Parathyroid adenoma (tissue), 2 donors: ENCODE results near the gene COL23A1.
A peak's percentile ranks its signal among the peaks of the same experiment; 100 is the strongest.

Experiments
- H2AFZ ChIP-seq: fragments of 300-600 bp; sonication (generic); one replicate; pipeline ENCODE4 v1.7.0; 2017; ENCODE audit warnings: antibody characterized with exemption, mild to moderate bottlenecking
- H3K27ac ChIP-seq: fragments of 300-600 bp; sonication (generic); one replicate; pipeline ENCODE4 v1.7.0; 2017
- H3K27me3 ChIP-seq: fragments of 300-600 bp; sonication (generic); one replicate; pipeline ENCODE4 v1.7.0; 2017; ENCODE audit warnings: low read length; ENCODE audit not compliant: control insufficient read depth, insufficient read depth
- H3K36me3 ChIP-seq: fragments of 300-600 bp; sonication (generic); one replicate; pipeline ENCODE4 v1.7.0; 2017; ENCODE audit warnings: low read length; ENCODE audit not compliant: control insufficient read depth, insufficient read depth
- H3K4me1 ChIP-seq: fragments of 300-600 bp; sonication (generic); one replicate; pipeline ENCODE4 v1.7.0; 2017; ENCODE audit warnings: control low read depth
- H3K4me2 ChIP-seq: fragments of 300-600 bp; sonication (generic); one replicate; pipeline ENCODE4 v1.7.0; 2017; ENCODE audit warnings: low read length
- H3K4me3 ChIP-seq: fragments of 300-600 bp; sonication (generic); one replicate; pipeline ENCODE4 v1.7.0; 2017; ENCODE audit warnings: low read depth, low read length
- H3K79me2 ChIP-seq: fragments of 300-600 bp; sonication (generic); one replicate; pipeline ENCODE4 v1.7.0; 2017; ENCODE audit warnings: control low read depth
- H3K9ac ChIP-seq: fragments of 300-600 bp; sonication (generic); one replicate; pipeline ENCODE4 v1.7.0; 2017; ENCODE audit warnings: mild to moderate bottlenecking
- H3K9me3 ChIP-seq: fragments of 300-600 bp; sonication (generic); one replicate; pipeline ENCODE4 v1.7.0; 2017; ENCODE audit warnings: low read length; ENCODE audit not compliant: control insufficient read depth
- CTCF ChIP-seq: fragments of 300-600 bp; sonication (generic); IDR thresholded peaks from one replicate; pipeline ENCODE4 v1.7.0; 2017; ENCODE audit warnings: antibody characterized with exemption, mild to moderate bottlenecking
- donor health status: primary hyperparathyroidism.

Gene COL23A1

DNA sequence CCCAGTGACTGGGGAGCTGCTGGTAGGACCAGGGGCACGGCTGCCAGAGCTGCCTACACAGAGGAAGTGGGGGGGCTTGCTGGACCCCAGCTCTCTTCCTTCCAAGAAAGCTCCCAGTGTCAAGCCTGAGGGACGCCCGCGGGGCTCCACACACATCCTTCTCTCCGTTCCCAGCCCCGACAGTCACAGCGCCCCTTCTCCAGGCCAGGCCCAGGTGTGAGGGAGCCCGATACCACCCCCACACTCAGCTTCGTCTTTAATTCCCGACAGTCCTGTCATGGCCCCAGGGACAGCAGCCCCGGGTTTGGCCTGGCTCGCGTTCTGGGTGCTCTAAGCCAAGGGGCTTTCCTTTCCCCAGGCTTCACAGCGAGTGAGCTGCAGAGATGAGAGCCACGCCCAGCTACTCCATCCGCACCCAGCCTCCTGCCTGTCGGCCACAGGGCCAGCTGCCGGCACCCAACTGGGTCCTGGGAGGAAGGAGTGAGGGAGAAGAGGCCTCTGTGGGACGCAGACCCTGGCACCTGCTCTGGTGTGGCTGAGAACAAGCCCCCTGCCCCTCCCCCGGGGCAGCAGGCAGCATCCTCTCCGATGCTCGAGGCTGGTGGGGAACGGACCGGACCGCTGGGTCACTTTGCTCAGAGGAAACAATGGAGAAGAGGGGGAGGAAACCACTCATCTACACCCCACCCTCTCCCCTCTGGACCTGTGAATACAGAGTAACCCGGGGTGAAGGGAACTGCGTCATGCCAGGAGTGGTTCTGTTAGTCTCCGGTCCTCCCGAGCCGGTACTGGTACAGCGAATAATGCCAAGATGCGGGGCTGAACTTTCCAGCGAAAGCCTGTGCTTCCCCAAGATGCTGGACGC, 303.7 kb downstream of the COL23A1 start:
- H3K4me3 ChIP-seq = no peak overlapping the region
- no peak overlapping the region for H2AFZ ChIP-seq
- H3K27ac ChIP-seq = no peak overlapping the region
- no peak overlapping the region for H3K9ac ChIP-seq
- H3K4me2 ChIP-seq = no peak overlapping the region
- H3K4me1 ChIP-seq = no peaks in the 10 kb centered on the region
- no peaks in the 10 kb centered on the region for H3K27me3 ChIP-seq
- no peaks in the 10 kb centered on the region for H3K79me2 ChIP-seq
- H3K36me3 ChIP-seq = no peaks in the 10 kb centered on the region
- TF ChIP-seq CTCF = no peak
- no peaks in the 10 kb centered on the region for H3K9me3 ChIP-seq

- no peaks in the 10 kb centered on the region for H3K36me3 ChIP-seq
- H3K9me3 ChIP-seq = no peaks in the 10 kb centered on the region
- H3K4me2 ChIP-seq = no peak overlapping the region
- no peaks in the 10 kb centered on the region for H3K79me2 ChIP-seq
- no peak overlapping the region for H2AFZ ChIP-seq
- H3K27ac ChIP-seq = no peak overlapping the region
- no peaks in the 10 kb centered on the region for H3K27me3 ChIP-seq
- no peak overlapping the region for H3K9ac ChIP-seq
- H3K4me1 ChIP-seq = no peaks in the 10 kb centered on the region
- H3K4me3 ChIP-seq = no peak overlapping the region
- no peak for TF ChIP-seq CTCF
These were observed 304.6 kb downstream of the COL23A1 start for GRCh38 chr5:178285399-178286225.

- H3K27ac ChIP-seq = no peak overlapping the region
- no peaks in the 10 kb centered on the region for H3K79me2 ChIP-seq
- H3K4me2 ChIP-seq = no peak overlapping the region
- no peak overlapping the region for H3K9ac ChIP-seq
- no peaks in the 10 kb centered on the region for H3K9me3 ChIP-seq
- no peaks in the 10 kb centered on the region for H3K27me3 ChIP-seq
- H3K4me3 ChIP-seq = no peak overlapping the region
- TF ChIP-seq CTCF = no peak
- H2AFZ ChIP-seq = no peak overlapping the region
- no peaks in the 10 kb centered on the region for H3K36me3 ChIP-seq
- no peaks in the 10 kb centered on the region for H3K4me1 ChIP-seq
These were observed 305.2 kb downstream of the COL23A1 start for GRCh38 chr5:178284996-178285395.

GRCh38 chr5:178284093-178284675, 306.0 kb downstream of the COL23A1 start:
- Histone ChIP-seq H3K27ac (no peak overlapping the region), H3K4me2 (no peak overlapping the region), H3K9me3 (no peaks in the 10 kb centered on the region), H3K36me3 (no peaks in the 10 kb centered on the region), H3K9ac (no peak overlapping the region), H3K79me2 (no peaks in the 10 kb centered on the region), H3K27me3 (no peaks in the 10 kb centered on the region), H2AFZ (no peak overlapping the region), H3K4me3 (no peak overlapping the region), H3K4me1 (no peaks in the 10 kb centered on the region)
- TF ChIP-seq CTCF = peak; percentile 53
